ENCODE data around the gene DHDDS.

The DHDDS gene

DNA sequence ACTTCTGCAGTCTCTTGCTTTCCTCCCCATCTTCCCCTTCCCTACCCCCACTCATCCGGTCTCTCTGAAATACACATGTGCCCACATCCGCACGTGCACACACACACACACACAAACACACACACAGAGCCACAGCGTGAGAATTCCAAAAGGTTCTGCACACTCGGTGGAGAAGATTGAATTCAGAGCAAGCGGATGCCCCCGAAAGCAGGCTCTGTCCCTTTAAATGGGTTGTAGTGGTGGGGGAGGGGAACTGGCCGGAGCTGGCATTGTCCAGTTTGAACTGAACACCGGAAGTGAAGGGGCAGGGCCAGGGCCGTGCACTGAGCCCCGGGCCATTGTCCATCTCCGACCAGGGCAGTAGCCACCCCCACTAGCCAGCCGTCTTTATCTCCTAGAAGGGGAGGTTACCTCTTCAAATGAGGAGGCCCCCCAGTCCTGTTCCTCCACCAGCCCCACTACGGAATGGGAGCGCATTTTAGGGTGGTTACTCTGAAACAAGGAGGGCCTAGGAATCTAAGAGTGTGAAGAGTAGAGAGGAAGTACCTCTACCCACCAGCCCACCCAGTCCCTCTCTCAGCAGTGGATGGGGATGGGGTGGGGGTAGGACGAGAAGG is 22.8 kb upstream of the DHDDS start:
- H3K9ac ChIP-seq (ENCODE audit: low read depth, low read length) = peak overlapping the region; percentile 72
- H3K9me3 ChIP-seq (ENCODE audit: control insufficient read depth, insufficient read depth, low read length) = no peaks in the 10 kb centered on the region
- peaks cover 16% of the 10 kb centered on the region for H3K4me1 ChIP-seq (ENCODE audit: insufficient read depth, low read length)
- H3K36me3 ChIP-seq (ENCODE audit: insufficient read depth, low read length) = peaks cover 11% of the 10 kb centered on the region

DNA sequence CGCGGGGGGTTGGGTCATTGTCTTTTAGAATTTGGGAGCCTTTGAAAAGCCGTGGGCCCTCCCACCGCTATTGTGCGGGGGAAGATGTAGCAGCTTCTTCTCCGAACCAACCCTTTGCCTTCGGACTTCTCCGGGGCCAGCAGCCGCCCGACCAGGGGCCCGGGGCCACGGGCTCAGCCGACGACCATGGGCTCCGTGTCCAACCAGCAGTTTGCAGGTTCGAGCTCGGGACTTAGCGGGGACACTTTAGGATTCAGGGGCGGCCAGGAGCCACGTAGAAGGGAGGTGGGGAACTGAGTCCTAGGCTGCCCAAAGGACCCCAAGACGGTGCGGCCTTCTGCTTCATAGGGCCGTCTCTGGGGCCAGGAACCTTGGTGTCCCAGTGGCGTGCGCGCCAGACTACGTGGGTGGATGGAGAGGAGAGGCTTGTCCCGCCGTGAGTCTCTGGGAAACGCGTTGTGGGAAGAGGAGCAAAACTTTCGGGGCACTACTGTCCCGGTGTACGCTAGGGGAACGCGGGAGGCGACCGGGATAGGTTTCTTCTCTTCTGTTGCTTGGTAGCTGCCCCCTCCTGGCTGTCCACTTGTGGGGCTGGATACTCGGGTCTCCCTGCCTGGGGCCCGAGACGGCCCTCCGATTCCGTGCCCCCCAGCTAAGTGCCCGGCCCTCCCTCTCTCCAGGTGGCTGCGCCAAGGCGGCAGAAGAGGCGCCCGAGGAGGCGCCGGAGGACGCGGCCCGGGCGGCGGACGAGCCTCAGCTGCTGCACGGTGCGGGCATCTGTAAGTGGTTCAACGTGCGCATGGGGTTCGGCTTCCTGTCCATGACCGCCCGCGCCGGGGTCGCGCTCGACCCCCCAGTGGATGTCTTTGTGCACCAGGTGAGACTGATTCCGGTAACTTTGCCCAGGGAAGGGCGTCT is 21.2 kb upstream of the DHDDS start, which contains the start of gene LIN28A:
TSS of gene LIN28A (plus strand) at position 112 of the 918 bp plus-strand sequence. CDS start at position 187, 75 bp downstream.
- Histone ChIP-seq H3K9me3 (ENCODE audit: control insufficient read depth, insufficient read depth, low read length) (no peaks in the 10 kb centered on the region), H3K36me3 (ENCODE audit: insufficient read depth, low read length) (peaks cover 20% of the 10 kb centered on the region), H3K9ac (ENCODE audit: low read depth, low read length) (peak within 1 kb of the TSS; percentile 88), H3K4me1 (ENCODE audit: insufficient read depth, low read length) (peaks cover 30% of the 10 kb centered on the region)

DNA sequence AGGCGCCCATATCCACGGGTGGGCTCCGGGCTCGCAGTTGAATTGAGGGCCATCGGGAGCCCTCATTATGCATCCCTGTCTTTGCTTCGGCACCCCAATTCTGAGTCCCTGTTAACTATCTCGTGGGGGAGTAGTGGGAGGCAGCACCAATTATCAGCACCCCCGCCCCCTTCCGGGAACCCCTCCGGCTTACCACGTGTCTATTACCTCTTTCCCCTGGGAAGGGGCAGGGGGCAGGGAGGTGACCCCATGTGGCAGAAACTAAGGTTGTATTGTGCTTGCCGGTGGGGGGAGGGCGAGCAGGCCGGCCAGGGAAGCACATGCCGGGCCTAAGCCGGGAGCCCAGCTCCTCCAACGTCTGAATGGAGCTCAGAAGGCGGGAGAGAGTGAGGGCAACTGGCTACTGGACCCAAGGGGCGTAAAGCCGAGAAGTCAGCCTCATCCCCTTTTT is 20.5 kb upstream of the DHDDS start:
- peak overlapping the region; percentile 88 for H3K9ac ChIP-seq (ENCODE audit: low read depth, low read length)

DNA sequence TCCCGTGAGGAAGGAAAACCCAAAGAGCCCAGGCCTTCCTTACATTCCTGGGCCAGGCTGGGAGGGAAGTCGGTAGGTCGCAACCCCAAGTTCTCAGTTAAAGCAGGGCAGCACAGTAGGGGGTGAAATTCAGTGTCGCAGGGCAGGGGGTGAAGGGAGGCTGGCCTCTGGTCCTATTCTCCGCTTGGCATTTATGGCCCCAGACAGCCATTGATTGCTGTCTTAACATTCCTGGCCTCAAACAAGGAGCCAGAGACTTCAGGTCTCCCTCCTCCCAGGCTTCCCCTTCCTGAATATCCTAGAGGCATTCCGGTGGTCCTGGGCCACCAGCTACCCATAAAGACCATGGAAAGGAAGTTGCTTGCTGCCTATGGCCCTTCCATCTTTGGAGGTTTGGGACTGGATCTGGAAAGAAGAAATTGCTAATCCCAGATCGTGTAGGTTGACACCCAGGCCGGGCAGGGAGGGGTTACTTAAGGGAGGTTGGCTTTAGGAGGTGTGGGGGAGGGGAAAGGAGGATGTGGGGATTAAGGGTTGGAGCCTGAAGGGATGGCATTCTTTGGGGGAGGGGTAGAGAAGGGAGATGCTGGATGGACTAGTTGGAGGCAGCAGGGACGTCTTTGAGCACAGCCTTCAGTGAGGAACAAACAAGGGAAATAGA is 19.8 kb upstream of the DHDDS start:
- Histone ChIP-seq H3K36me3 (ENCODE audit: insufficient read depth, low read length) (peaks cover 22% of the 10 kb centered on the region), H3K9ac (ENCODE audit: low read depth, low read length) (peak overlapping the region; percentile 88), H3K4me1 (ENCODE audit: insufficient read depth, low read length) (peaks cover 37% of the 10 kb centered on the region), H3K9me3 (ENCODE audit: control insufficient read depth, insufficient read depth, low read length) (no peaks in the 10 kb centered on the region)

More for the DNA sequence above, 20.5 kb upstream of the DHDDS start:
- Histone ChIP-seq H3K9me3 (ENCODE audit: control insufficient read depth, insufficient read depth, low read length) (no peaks in the 10 kb centered on the region), H3K4me1 (ENCODE audit: insufficient read depth, low read length) (peaks cover 35% of the 10 kb centered on the region), H3K36me3 (ENCODE audit: insufficient read depth, low read length) (peaks cover 20% of the 10 kb centered on the region)

DNA sequence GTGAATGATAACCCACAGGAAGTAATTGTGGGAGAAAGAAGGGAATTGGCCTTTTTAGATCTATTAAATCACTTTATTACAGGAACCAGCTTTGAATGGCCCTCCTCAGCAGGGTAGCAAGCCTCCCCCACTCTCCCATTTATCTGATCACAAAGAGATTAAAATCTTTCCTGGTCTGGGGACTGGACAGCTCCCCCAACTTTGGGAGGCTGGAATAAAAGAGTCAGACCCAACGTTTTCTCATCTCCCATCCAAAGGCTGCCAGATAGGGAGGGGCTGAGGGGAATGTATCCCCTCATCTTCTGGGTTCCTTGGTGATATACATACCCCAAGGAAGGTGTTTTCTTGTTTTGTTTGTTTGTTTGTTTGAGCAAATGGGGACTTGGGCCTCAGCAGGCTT is 19.1 kb upstream of the DHDDS start:
- Histone ChIP-seq H3K9ac (ENCODE audit: low read depth, low read length) (peak overlapping the region; percentile 88), H3K4me1 (ENCODE audit: insufficient read depth, low read length) (peaks cover 44% of the 10 kb centered on the region), H3K9me3 (ENCODE audit: control insufficient read depth, insufficient read depth, low read length) (no peaks in the 10 kb centered on the region), H3K36me3 (ENCODE audit: insufficient read depth, low read length) (peaks cover 24% of the 10 kb centered on the region)

DNA sequence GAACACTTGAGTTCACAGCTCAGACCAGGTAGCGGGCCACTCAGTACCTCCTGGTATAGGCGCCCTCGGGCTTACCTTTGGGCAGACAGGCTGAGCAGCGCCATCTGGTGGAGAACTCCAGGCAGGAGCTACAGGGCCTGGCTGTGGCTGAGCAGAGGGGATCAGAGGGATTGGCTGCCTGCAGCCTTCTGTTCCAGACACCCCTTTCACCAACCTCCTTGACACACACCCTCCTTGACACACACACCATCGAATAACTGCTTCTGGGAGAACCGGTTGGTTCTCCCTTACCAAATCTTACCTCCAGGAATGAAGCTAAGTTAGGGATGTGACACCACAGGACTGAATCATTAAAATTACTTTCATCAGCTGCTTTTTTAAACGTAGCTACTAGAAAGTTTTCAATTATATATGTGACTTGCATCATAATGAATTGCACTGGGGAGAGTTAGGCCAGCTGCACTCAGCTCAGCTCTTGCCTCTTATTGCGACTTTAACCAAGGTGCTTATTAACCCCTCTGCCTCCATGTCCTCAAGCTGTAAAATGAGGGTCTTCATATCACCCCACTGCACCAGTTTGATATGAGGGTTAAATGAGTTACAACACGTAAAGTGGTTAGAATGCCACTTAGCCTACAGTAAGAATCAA is 14.9 kb upstream of the DHDDS start:
- no peaks in the 10 kb centered on the region for H3K9me3 ChIP-seq (ENCODE audit: control insufficient read depth, insufficient read depth, low read length)
- H3K4me1 ChIP-seq (ENCODE audit: insufficient read depth, low read length) = peaks cover 76% of the 10 kb centered on the region
- H3K9ac ChIP-seq (ENCODE audit: low read depth, low read length) = no peak overlapping the region
- peaks cover 31% of the 10 kb centered on the region for H3K36me3 ChIP-seq (ENCODE audit: insufficient read depth, low read length)

DNA sequence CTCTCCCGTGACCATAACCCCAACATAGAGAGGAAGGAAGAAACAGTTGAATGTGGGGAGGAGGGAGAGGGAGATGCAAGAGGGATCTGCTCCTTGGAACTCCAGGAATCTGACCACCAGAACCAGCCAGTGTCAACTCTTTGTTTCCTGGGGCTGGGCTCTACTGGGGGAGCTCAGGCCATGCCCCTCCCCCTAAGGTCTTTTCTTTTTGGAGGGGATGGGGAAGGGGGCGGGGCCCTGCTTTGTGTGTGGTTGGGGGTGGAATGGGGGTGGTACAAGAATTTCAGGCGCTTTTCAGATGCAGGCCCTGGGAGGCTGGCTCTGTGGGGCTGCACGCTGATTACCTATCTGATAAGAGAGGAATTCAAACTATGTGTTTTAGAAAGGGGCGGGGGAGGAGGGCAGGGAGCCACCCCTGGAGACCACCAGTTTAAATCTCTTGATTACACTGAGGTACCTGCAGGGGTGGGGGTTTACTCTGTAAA is 13.2 kb upstream of the DHDDS start:
- no peaks in the 10 kb centered on the region for H3K9me3 ChIP-seq (ENCODE audit: control insufficient read depth, insufficient read depth, low read length)
- peaks cover 72% of the 10 kb centered on the region for H3K4me1 ChIP-seq (ENCODE audit: insufficient read depth, low read length)
- peaks cover 24% of the 10 kb centered on the region for H3K36me3 ChIP-seq (ENCODE audit: insufficient read depth, low read length)
- peak overlapping the region; percentile 44 for H3K9ac ChIP-seq (ENCODE audit: low read depth, low read length)

DNA sequence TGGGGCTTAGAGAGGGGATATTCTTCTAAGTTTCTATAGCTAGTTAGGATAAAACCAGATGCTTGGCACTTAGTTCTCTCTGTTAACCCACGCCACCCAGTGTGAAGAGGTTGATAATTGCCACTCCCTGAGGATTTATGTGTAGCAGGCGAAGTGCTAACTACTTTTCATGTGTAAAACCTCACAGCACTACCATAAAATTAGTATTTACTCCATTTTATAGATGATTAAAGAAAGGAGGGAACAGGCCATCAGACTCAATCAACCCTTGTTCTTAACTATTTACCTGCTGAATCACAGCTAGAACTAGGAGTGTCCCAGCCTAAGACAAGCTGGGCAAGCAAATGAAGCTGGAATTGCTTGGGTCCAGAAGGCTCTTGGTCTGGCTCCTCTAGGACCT is 12.6 kb upstream of the DHDDS start:
- Histone ChIP-seq H3K9ac (ENCODE audit: low read depth, low read length) (peak overlapping the region; percentile 34), H3K9me3 (ENCODE audit: control insufficient read depth, insufficient read depth, low read length) (no peaks in the 10 kb centered on the region), H3K4me1 (ENCODE audit: insufficient read depth, low read length) (peaks cover 66% of the 10 kb centered on the region), H3K36me3 (ENCODE audit: insufficient read depth, low read length) (peaks cover 21% of the 10 kb centered on the region; the same call in 1 of the 2 replicates)

DNA sequence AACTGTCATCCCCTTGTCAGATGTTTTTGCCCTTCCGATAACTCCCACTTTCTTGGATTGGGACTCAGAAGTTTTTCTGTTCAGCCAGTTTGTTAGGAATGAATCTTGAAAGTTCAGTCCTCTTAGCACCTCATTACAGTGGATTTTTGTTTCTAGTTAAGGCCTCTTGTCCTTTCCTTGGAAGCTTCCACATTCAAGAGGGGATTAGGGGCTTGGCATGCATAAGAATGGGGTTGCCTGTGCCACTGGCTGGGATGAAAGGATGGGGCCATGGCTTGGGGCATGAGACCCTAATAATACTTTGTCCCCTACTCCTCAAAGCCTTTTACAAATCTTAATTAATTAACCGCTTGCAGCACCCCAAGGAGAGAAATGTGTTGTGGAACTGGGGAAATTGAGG is 2.4 kb upstream of the DHDDS start:
- no peaks in the 10 kb centered on the region for H3K9me3 ChIP-seq (ENCODE audit: control insufficient read depth, insufficient read depth, low read length)
- no peak overlapping the region for H3K9ac ChIP-seq (ENCODE audit: low read depth, low read length)
- H3K36me3 ChIP-seq (ENCODE audit: insufficient read depth, low read length) = peaks cover 25% of the 10 kb centered on the region
- H3K4me1 ChIP-seq (ENCODE audit: insufficient read depth, low read length) = no peaks in the 10 kb centered on the region

DNA sequence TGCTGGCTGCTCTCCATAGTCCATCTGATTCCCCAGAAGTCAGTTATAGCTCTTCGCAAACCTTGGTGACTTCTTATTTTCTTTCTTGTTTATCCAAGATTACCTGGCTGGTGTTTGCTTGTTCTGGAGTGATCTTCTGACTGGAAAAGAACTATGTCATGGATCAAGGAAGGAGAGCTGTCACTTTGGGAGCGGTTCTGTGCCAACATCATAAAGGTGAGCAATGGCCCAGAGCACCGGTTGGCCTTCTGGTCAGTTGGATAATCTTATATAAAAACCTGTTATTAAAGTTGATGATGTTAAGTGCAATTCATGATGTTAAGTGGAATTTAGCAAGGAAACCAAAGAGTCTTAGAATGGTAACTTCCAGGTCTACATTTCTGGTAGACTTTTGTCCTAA is 672 bp downstream of the DHDDS start:
- Histone ChIP-seq H3K4me1 (ENCODE audit: insufficient read depth, low read length) (no peaks in the 10 kb centered on the region), H3K9me3 (ENCODE audit: control insufficient read depth, insufficient read depth, low read length) (no peaks in the 10 kb centered on the region), H3K9ac (ENCODE audit: low read depth, low read length) (peak overlapping the region; percentile 95), H3K36me3 (ENCODE audit: insufficient read depth, low read length) (peaks cover 5% of the 10 kb centered on the region)

DNA sequence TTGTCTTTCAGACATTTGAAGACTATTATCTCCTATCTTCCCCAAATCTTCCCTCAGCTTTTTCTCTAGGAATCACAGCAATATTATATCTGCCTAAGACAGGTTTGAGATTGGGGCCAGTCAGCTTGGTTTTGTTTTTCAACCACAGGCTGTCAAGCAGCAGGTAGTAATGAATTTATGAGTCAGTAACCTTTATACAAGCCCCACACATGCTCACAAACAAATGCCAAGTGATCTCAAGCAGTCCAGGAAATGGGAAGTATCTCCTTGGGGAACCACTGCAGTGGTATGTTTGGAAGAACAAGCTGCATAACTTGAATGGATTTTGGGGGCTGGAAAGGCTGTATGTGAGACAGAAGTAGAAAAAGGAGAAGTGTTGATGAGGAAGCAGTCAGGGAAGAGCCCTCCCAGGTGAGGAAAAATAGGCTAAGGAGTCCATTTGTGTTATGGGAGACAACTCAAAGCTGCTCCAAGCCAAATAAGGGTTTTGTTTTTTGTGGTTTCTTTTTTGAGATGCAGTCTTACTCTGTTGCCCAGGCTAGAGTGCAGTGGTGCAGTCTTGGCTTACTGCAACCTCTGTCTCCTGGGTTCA is 2.1 kb downstream of the DHDDS start:
- peaks cover 9% of the 10 kb centered on the region for H3K36me3 ChIP-seq (ENCODE audit: insufficient read depth, low read length)
- H3K4me1 ChIP-seq (ENCODE audit: insufficient read depth, low read length) = no peaks in the 10 kb centered on the region
- H3K9ac ChIP-seq (ENCODE audit: low read depth, low read length) = no peak overlapping the region
- H3K9me3 ChIP-seq (ENCODE audit: control insufficient read depth, insufficient read depth, low read length) = no peaks in the 10 kb centered on the region

DNA sequence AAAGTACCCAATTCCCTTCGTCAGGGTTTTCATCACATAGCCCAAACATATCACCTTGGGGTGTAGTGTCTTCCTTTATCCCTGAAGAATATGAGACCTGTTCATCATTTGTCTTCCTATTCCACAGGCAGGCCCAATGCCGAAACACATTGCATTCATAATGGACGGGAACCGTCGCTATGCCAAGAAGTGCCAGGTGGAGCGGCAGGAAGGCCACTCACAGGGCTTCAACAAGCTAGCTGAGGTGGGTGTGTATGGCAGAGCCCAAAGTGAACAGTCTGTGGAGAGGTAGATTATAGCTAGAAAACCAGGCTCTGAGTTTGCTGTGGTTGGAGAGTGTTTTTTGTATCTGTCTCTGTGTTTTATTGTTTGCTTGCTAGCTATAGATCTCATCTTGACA is 5.9 kb downstream of the DHDDS start:
- Histone ChIP-seq H3K4me1 (ENCODE audit: insufficient read depth, low read length) (no peaks in the 10 kb centered on the region), H3K9ac (ENCODE audit: low read depth, low read length) (no peak overlapping the region), H3K9me3 (ENCODE audit: control insufficient read depth, insufficient read depth, low read length) (no peaks in the 10 kb centered on the region), H3K36me3 (ENCODE audit: insufficient read depth, low read length) (peaks cover 21% of the 10 kb centered on the region)

DNA sequence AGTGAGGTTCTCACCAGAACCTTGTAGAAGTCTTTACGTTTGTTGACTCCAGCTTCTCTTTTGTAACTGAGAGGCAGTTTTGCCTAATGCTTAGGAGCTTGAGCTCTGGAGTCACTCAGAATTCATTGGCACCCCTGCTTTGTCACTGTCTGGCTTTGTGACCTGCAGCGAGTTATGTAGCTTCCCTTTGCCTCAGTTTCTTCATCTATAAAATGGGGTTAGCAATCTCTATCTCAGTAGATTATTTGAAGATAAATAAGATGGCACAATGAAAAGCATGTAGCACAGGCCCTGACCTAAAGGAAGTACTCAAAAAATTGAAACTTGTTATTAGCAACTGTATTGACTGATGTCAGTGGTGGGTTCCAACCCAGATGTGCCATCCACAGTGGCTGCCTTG is 8.1 kb downstream of the DHDDS start:
- no peak overlapping the region for H3K9ac ChIP-seq (ENCODE audit: low read depth, low read length)
- no peaks in the 10 kb centered on the region for H3K4me1 ChIP-seq (ENCODE audit: insufficient read depth, low read length)
- H3K9me3 ChIP-seq (ENCODE audit: control insufficient read depth, insufficient read depth, low read length) = no peaks in the 10 kb centered on the region
- peaks cover 27% of the 10 kb centered on the region for H3K36me3 ChIP-seq (ENCODE audit: insufficient read depth, low read length)
